Keratinocyte (primary cell): ENCODE data around the gene PAX3. TPM values are rescaled to one million over a fixed set of nuclear protein-coding genes. Genes with fewer than 3 reads are reported as not detected.

ENCODE experiments used
- DNase-seq: peaks from one replicate; pipeline ENCODE4 v3.0.0-alpha.2; 2011; ENCODE audit warnings: low read depth, missing footprints, low spot score
- FAIRE-seq: peaks from 2 replicates; lab custom pipeline; 2011; peaks lifted over from hg19 to GRCh38; lab: Jason Lieb, UNC
- H2AFZ ChIP-seq: 2 replicates; pipeline ENCODE4 v1.6.0; 2012; ENCODE audit warnings: low read length, control low read depth, inconsistent platforms; ENCODE audit not compliant: control insufficient read depth
- H3K27ac ChIP-seq: 2 replicates; pipeline ENCODE4 v1.5.1; 2011; ENCODE audit warnings: low read length; ENCODE audit not compliant: control insufficient read depth, insufficient read depth
- H3K27me3 ChIP-seq: 3 replicates; pipeline ENCODE4 v1.6.0; 2011; ENCODE audit warnings: low read length; ENCODE audit not compliant: control insufficient read depth, insufficient read depth; ENCODE audit errors: extremely low read depth
- H3K36me3 ChIP-seq, 2 experiments: 2 replicates in 1 of 2; 3 replicates in 1 of 2; pipeline ENCODE4 v1.5.1; 2011; ENCODE audit warnings: low read length in 2 of 2, mild to moderate bottlenecking in 1 of 2; ENCODE audit not compliant: control insufficient read depth in 2 of 2, insufficient read depth in 2 of 2; ENCODE audit errors: extremely low read depth in 1 of 2
- H3K4me1 ChIP-seq: 3 replicates; pipeline ENCODE4 v1.5.1; 2011; ENCODE audit warnings: low read length; ENCODE audit not compliant: control insufficient read depth, insufficient read depth; ENCODE audit errors: extremely low read depth
- H3K4me2 ChIP-seq: 3 replicates; pipeline ENCODE4 v1.6.0; 2011; ENCODE audit warnings: low read depth, low read length; ENCODE audit not compliant: control insufficient read depth, insufficient read depth; ENCODE audit errors: extremely low read depth
- H3K4me3 ChIP-seq, 3 experiments: fragments of 200-600 bp in 1 of 3; sonication (generic) in 1 of 3; 2 replicates in 2 of 3; 3 replicates in 1 of 3; pipeline ENCODE4 v1.5.1; 2011 to 2016; ENCODE audit warnings: low read length in 3 of 3, mild to moderate bottlenecking in 3 of 3, control low read depth in 2 of 3, inconsistent platforms in 1 of 3, low read depth in 1 of 3, mixed read lengths in 1 of 3, mixed run types in 1 of 3, moderate library complexity in 1 of 3; ENCODE audit not compliant: control insufficient read depth in 2 of 3, insufficient read depth in 2 of 3; ENCODE audit errors: extremely low read depth in 1 of 3
- H3K79me2 ChIP-seq: 2 replicates; pipeline ENCODE4 v1.6.0; 2012; ENCODE audit warnings: low read length; ENCODE audit not compliant: control insufficient read depth, insufficient read depth
- H3K9ac ChIP-seq: 3 replicates; pipeline ENCODE4 v1.6.0; 2011; ENCODE audit warnings: low read length; ENCODE audit not compliant: control insufficient read depth, insufficient read depth; ENCODE audit errors: extremely low read depth
- H3K9me1 ChIP-seq: 3 replicates; pipeline ENCODE4 v1.6.0; 2011; ENCODE audit warnings: low read length; ENCODE audit not compliant: control insufficient read depth, insufficient read depth; ENCODE audit errors: extremely low read depth
- H3K9me3 ChIP-seq: 2 replicates; pipeline ENCODE4 v1.5.1; 2012; ENCODE audit warnings: low read depth, low read length; ENCODE audit not compliant: control insufficient read depth
- H4K20me1 ChIP-seq: 3 replicates; pipeline ENCODE4 v1.6.0; 2011; ENCODE audit warnings: low read length; ENCODE audit not compliant: control insufficient read depth, insufficient read depth; ENCODE audit errors: extremely low read depth
- CTCF ChIP-seq, 3 experiments: IDR thresholded peaks in 1 of 3; conservative IDR thresholded peaks in 1 of 3; optimal IDR thresholded peaks in 1 of 3; 2 replicates in 2 of 3; 3 replicates in 1 of 3; pipeline versions ENCODE3 to v1.5.1; 2011; ENCODE audit warnings: low read length in 3 of 3, mild to moderate bottlenecking in 3 of 3, moderate library complexity in 2 of 3, control low read depth in 1 of 3, inconsistent platforms in 1 of 3; ENCODE audit not compliant: insufficient read depth in 2 of 3; ENCODE audit errors: extremely low read depth in 1 of 3
- EZH2 ChIP-seq: IDR thresholded peaks from one replicate; pipeline ENCODE4 v1.6.1; 2012; ENCODE audit warnings: inconsistent platforms, mild to moderate bottlenecking, low read length, moderate library complexity
- dilution Hi-C: fragments of 300-500 bp; cut with MboI; formaldehyde crosslinking; loops from one replicate; pipeline ENCODE4 v1.7.0; 2020; ENCODE audit warnings: low sequenced_read_pairs; ENCODE audit not compliant: extremely low pct_ligation_motif_present
- polyA plus RNA-seq, 5 experiments: library from polyadenylated mRNA; depleted of rRNA in 3 of 5; stranded (reverse) in 3 of 5; stranded (forward) in 1 of 5; unstranded in 1 of 5; fragments of >200 nt; gene quantifications; 1 replicate in 1 of 5; 2 replicates in 3 of 5; 3 replicates in 1 of 5; pipeline versions ENCODE4 v1.2.1 to v1.2.3, GENCODE V29; 2011 to 2012; ENCODE audit warnings: missing spikeins in 2 of 5, low read depth in 1 of 5, low replicate concordance in 1 of 5

Gene PAX3
- polyA plus RNA-seq, 1 donor (not counting 4 experiments of a cell fraction or from before 2014, with no cell fraction given): not detected

- Histone ChIP-seq H3K4me3 (no peak overlapping the region), H2AFZ (no peak overlapping the region), H3K9ac (no peak overlapping the region), H3K27ac (no peak overlapping the region), H3K9me3 (no peaks in the 10 kb centered on the region), H4K20me1 (no peaks in the 10 kb centered on the region), H3K79me2 (no peaks in the 10 kb centered on the region), H3K4me2 (no peak overlapping the region), H3K9me1 (no peaks in the 10 kb centered on the region), H3K27me3 (no peaks in the 10 kb centered on the region), H3K36me3 (no peaks in the 10 kb centered on the region), H3K4me1 (no peaks in the 10 kb centered on the region)
- DNase-seq (no peak), FAIRE-seq (no peak)
- dilution Hi-C loops: no loop called here
- TF ChIP-seq CTCF (optimal IDR thresholded peaks at IDR 0.05 in 1 of 3, IDR thresholded peaks at IDR 0.05 in 1 of 3, conservative IDR thresholded peaks at IDR 0.05 in 1 of 3; ENCODE audit: extremely low read depth in 1 of 3, insufficient read depth in 2 of 3, low read length in 3 of 3): no peak
- no peak for TF ChIP-seq EZH2
Measured at GRCh38 chr2:222169346-222169745, 129.5 kb downstream of the PAX3 start.

GRCh38 chr2:222167762-222168161 is 131.0 kb downstream of the PAX3 start:
- Histone ChIP-seq H3K9me1 (no peaks in the 10 kb centered on the region), H3K79me2 (no peaks in the 10 kb centered on the region), H3K9ac (no peak overlapping the region), H3K4me1 (no peaks in the 10 kb centered on the region), H3K27ac (no peak overlapping the region), H3K4me3 (no peak overlapping the region), H3K9me3 (no peaks in the 10 kb centered on the region), H2AFZ (no peak overlapping the region), H3K27me3 (no peaks in the 10 kb centered on the region), H3K36me3 (no peaks in the 10 kb centered on the region), H4K20me1 (no peaks in the 10 kb centered on the region), H3K4me2 (no peak overlapping the region)
- TF ChIP-seq CTCF (optimal IDR thresholded peaks at IDR 0.05 in 1 of 3, IDR thresholded peaks at IDR 0.05 in 1 of 3, conservative IDR thresholded peaks at IDR 0.05 in 1 of 3; ENCODE audit: extremely low read depth in 1 of 3, insufficient read depth in 2 of 3, low read length in 3 of 3) (no peak), EZH2 (no peak)
- dilution Hi-C loops: no loop called here
- FAIRE-seq: no peak
- no peak for DNase-seq
